Muscle of arm (tissue), 14 donors: ENCODE data around the gene HCN2. TPM values are rescaled to one million over a fixed set of nuclear protein-coding genes. Genes with fewer than 3 reads are reported as not detected.

Experiments used
- DNase-seq: peaks from one replicate; pipeline ENCODE4 v3.0.0-alpha.2; 2013
- long read RNA-seq, 11 donors: transcript quantifications; one replicate each; lab custom pipeline, GENCODE V29; 2026
- polyA plus RNA-seq, 12 donors: library from polyadenylated mRNA; unstranded; fragments of 120-200 nt; gene quantifications; one replicate each; pipeline ENCODE4 v1.2.1, GENCODE V29; 2013; ENCODE audit not compliant: insufficient read length in 12 of 12

The HCN2 gene
- under 1 TPM in 10 of 12 donors, not detected in 2; 0.13 to 0.61 (median 0.31) TPM for polyA plus RNA-seq
- long read RNA-seq, donor 1: 0 reads
- long read RNA-seq, donor 2: 0 reads
- long read RNA-seq, donor 3: 0 reads
- long read RNA-seq, donor 4: 0 reads
- long read RNA-seq, donor 5: 0 reads
- long read RNA-seq, donor 6: 0 reads
- long read RNA-seq, donor 7: 0 reads
- long read RNA-seq, donor 8: 0 reads
- long read RNA-seq, donor 9: 0 reads
- long read RNA-seq, donor 10: 0 reads
- long read RNA-seq, donor 11: 0 reads

DNA sequence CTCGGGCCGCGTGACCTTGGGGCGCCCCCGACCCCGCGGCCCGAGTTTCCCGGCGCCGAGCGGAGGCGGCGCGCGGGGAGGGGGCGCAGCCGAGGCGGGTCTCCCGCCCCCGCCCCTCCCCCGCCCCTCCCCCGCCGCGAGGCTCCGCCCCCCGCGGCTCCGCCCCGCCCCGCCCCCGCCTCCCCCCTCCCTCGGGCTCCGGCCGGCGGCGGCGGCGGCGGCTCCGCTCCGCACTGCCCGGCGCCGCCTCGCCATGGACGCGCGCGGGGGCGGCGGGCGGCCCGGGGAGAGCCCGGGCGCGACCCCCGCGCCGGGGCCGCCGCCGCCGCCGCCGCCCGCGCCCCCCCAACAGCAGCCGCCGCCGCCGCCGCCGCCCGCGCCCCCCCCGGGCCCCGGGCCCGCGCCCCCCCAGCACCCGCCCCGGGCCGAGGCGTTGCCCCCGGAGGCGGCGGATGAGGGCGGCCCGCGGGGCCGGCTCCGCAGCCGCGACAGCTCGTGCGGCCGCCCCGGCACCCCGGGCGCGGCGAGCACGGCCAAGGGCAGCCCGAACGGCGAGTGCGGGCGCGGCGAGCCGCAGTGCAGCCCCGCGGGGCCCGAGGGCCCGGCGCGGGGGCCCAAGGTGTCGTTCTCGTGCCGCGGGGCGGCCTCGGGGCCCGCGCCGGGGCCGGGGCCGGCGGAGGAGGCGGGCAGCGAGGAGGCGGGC, at the start of gene HCN2:
Gene HCN2, plus strand, starts transcription at position 189 of the 703 bp plus-strand sequence. Its CDS starts 65 bp downstream, at position 254.
- DNase-seq: no peak

DNA sequence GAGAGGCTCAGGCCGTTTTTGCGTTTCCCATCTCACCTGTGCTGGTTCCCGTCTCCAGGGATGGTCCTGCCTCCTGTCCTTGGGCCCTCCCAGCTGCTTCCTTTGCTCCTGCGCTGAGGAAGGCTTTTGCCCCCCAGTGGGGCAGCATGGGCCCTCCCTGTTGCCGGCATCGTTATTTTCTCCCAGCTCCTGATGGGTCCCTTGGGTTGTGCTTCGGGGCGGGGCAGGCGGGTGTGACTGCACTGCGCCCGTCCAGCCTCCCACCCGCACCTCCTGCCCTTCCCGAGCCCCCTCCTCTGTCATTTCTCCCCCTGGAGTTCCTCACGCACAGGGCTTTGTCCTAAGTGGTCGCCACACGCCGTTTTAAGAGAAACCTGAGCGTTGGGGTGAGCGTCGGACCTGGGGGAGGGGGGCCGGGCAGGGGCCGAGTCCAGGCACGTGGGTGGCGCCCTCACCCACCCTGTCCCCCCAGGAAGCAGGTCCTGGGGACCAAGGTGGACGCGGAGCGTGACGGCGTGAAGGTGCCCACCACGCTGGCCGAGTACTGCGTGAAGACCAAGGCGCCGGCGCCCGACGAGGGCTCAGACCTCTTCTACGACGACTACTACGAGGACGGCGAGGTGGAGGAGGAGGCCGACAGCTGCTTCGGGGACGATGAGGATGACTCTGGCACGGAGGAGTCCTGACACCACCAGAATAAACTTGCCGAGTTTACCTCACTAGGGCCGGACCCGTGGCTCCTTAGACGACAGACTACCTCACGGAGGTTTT, 48.6 kb upstream of the HCN2 start:
- no peak for DNase-seq

DNA sequence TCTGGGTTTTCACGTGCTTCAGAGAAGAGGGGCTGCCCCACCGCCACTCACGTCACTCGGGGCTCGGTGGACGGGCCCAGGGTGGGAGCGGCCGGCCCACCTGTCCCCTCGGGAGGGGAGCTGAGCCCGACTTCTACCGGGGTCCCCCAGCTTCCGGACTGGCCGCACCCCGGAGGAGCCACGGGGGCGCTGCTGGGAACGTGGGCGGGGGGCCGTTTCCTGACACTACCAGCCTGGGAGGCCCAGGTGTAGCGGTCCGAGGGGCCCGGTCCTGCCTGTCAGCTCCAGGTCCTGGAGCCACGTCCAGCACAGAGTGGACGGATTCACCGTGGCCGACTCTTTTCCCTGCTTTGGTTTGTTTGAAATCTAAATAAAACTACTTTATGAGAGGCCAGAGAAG, 48.0 kb upstream of the HCN2 start:
- DNase-seq: no peak

DNA sequence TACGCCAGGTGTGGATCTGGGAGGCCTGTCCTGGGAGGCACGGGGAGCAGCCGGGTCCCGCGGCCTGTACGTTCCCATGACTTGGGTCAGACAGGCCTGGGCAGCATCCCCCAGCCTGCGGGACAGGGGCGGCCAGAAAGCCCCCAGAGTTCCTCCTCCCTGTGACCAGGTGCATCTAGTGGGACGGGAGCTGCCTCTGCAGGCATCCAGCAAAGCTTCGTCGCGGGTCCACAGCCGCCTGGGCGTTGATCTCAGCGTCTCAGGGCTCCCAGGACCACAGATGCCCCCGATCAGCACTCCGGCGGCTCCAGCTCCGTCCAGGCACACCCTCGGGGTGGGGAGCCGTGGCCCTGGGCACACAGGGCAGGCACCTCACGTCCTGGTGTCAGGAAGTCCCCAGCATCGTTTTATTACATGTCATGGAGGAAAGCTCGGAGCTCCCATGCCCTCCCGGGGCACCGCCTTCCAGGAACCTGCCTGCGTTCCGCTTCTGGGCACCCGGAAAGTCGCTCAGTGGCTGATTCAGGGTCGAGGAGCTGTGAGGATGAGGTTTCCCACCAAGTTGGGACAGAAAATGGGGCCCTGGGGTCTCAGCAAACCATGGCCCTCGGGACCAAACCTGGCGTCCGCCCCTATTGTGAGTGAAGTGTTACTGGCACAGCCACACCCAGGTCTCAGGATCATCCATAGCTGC, 47.4 kb upstream of the HCN2 start:
- DNase-seq: no peak

DNA sequence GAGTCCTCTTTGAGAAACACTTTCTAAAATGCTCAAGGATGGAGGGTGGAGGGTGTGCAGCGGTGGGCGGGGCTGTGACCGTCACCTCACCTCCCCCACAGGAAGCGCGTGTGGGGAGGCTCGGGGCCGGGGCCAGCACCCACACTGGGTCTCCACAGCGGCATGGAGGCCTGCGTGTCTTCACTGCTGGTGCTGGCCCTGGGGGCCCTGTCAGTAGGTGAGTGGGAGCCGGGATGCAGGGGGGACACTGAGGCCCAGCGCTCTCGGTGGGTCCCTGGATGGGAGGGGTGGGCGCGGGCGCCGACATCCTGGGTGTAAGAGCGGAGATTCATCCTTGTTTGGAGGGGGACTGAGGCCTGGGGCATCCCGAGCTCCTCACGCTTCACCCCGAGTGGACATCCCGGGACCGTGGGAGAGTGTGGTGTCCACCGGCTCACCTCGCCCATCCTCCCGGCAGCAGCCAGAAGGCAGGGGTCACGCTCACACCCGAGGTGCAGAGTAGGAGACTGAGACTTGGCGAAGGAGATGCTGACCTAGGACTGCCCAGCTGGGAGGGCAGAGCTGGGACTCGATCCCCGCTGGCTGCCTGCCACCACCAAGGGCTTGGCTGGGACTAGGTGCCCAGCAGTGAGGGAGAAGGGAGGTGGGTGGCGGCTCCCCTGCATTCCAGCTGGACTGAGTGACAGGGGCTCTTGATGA, 45.6 kb upstream of the HCN2 start, which contains the start of gene GZMM:
Gene GZMM, plus strand, starts transcription at position 144 of the 699 bp plus-strand sequence. Its CDS starts 19 bp downstream, at position 163.
- no peak for DNase-seq

DNA sequence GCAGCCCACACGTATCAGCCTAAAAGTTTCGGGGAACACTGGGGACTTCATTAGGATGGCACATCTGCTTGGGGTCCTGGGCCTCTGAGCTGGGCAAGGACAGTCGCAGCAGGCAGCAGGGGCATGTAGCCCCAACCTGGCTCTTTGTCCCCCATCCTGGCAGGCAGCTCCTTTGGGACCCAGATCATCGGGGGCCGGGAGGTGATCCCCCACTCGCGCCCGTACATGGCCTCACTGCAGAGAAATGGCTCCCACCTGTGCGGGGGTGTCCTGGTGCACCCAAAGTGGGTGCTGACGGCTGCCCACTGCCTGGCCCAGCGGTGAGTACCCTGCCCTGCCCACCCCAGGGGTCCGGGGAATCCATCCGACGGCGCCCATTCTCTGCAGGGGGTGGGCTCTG, 42.6 kb upstream of the HCN2 start:
- no peak for DNase-seq

DNA sequence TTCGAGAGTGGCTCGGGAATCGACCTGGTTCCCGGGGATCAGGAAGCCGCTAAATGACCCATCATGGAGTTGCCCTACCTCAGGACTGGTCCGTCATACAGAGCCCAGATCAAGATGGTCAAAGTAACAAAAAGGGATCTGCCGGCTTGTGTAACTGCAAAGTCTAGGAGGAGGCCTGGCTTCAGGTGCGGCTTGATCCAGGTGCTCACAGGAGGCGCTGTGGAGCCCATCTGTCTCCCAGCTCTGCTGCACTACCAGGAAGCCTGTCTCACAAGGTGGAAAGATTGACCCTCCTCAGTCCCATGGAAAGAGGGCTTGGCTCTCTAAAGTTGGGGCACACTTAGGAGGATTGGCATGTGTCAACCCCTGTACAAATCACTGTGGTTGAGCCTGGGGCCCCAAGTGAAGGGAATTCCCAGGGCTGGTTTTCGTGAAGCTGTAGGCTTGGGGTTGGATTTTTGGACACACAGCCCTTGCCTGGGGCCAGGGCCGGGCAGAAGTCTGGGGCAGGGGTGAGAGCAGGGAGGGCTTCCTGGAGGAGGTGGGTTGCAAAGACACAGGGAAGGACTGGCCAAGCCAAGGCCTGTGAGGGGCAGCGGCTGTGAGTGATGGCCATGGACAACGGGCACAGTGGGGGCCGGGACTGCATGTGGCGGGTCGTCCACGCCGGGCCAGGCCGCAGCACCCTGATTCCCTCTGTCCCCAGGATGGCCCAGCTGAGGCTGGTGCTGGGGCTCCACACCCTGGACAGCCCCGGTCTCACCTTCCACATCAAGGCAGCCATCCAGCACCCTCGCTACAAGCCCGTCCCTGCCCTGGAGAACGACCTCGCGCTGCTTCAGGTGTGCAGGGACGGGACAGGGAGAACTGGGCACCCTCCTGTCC, 41.6 kb upstream of the HCN2 start:
- DNase-seq: no peak

DNA sequence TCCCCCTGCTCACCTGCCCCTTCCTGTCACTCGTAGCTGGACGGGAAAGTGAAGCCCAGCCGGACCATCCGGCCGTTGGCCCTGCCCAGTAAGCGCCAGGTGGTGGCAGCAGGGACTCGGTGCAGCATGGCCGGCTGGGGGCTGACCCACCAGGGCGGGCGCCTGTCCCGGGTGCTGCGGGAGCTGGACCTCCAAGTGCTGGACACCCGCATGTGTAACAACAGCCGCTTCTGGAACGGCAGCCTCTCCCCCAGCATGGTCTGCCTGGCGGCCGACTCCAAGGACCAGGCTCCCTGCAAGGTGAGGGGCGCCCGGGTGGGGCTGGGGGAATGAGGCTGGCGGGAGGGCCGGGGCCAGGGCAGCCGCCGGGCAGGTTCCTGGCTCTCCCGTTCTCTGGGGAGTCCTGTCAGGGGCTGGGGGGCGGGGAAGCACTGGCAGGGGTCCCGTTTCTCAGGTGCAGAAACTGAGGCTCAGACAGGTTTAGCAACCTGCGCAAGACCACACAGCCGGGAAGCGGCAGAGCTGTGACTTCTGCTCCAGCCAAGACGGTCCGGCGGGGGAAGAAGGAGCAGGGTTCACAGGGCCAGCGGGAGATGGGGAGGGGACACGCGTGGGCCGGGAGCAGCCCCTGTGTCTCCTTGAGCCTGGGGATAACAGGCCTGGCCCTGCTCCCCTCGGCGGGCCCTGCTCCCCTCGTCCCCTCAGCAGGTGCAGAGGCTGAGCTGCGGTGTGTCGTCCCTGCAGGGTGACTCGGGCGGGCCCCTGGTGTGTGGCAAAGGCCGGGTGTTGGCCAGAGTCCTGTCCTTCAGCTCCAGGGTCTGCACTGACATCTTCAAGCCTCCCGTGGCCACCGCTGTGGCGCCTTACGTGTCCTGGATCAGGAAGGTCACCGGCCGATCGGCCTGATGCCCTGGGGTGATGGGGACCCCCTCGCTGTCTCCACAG, 40.5 kb upstream of the HCN2 start:
- no peak for DNase-seq

DNA sequence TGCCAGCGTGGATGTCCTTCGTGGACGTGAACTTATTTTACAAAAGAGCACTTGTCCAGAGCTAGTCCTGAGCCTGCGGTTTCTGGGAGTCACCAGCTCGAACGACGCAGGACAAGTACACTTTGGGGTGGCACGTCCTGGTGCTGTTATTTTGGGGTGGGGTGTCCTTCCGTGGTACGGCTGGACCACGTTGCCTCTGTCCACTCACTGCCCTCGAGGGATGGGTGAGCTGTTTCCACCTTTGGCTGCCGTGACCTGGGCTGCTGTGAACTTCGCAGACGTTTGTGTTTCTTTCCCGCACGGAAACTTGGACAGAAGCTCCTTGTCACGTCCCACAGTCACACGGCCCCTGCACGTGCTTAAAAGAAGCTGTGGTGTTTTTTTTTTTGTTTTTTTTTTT, 34.9 kb upstream of the HCN2 start:
- no peak for DNase-seq

DNA sequence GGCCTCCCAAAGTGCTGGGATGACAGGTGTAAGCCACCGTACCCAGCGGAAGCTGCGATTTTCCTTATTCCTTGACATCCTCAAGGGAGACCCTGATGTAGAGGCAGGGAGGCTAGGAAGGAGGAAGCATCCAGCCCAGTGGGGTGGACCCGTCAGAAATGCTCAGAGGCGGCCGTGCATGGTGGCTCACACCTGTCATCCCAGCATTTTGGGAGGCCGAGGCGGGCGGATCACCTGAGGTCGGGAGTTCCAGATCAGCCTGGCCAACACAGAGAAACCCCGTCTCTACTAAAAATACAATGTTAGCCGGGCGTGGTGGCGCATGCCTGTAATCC, 34.2 kb upstream of the HCN2 start:
- no peak for DNase-seq

DNA sequence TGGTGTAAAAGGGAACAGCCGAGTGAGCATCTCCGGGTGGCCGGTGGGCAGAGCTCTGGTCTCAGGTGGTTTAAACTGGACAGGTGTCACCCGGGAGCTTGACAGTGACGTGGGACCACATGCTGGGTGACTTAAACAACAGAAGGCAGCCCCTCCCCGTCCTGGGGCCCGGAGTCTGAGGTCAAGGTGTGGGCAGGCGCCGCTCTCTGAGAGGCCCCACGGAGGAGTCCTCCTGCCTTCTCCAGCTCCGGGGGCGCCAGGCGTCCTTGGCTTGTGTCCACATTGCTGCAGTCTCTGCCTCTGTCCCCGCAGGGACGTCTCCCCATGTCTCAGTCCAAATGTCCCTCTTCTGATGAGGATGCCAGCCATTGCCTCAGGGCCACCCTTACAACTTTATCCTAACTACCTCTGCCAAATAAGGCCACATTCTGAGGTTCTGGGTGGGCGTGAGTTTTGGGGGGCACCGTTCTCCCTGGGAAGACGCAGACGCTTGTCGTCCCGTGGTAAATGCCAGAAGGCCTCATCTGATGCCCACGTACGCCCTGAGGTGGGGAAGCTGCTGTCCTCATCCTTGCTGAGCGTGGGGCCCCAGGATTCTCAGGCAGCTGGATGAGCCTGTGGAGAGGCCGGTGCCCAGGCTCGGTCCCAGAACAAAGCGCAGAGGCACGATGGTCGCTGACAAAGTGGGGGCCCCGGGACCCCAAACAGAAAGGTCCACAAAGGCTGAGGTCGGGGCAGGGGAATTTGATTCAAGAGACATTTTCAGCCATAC, 32.9 kb upstream of the HCN2 start:
- no peak for DNase-seq

DNA sequence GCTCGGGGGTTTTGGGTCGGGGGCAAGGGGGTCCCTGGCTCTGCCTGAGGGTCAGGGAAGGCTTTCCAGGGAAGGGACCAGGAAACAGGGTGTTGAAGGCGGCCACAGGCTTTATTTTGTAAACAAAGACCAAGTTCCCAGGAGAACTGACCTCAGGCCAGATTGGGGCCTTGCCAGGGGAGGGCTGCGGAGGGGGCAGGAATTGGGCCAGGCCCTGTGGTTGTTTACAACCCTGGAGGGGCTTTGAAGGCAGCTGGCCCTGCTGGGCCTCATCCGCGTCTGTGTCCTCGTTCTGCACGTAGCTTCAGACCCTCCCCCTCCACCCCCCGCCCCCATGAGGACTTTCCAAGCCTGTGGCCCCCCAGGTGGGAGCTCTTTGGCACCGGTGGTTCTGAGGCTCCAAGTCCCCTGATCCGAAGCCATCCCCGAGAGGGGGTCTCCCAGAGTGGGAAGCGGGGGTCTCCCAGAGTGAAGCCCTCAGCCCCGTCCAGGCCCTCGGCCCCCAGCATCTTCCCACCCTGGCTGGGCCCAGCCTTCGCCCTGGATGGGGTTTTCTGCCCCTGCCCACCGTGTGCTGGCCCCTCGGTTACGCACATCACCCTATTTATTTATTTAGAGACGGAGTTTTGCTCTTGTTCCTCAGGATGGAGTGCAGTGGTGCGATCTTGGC, 30.8 kb upstream of the HCN2 start:
- DNase-seq: no peak

DNA sequence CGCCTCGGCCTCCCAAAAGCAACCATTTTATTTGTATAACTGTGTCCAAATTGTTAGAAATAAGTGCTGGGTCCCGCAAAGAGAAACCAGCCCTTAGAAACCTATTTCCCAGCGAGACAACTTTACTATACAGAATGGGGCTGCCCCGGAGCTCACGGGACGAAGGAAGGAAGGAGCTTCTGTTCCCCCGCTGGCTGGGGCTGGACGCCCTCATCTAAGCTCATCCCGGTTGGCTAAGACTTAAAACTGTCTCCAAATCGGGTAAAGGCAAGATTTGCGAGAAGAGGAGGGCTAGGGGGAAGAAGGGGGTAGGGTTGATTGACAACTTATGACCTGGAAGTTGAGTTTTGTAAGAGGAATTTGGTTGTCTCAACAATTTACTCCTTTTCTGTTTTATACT, 29.6 kb upstream of the HCN2 start:
- DNase-seq: no peak

DNA sequence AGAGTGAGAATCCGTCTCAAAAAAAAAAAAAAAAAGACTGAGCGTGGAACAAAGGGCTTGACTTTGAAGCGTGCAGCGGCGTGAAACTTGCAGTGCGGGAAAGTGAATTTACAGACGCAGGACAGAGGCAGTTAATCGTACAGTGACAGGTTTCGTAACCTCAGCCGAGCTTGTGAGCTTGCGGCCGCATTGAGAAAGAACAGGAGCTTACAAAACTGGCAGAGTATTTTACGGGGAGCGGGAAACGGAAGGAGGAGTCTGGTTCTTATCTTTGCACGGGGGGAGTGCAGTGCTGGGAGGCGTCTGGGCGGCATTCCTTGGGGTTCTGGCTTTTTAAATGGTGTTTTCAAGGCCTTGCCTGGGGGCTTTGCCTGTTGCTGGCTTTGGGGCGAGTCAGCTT, 23.3 kb upstream of the HCN2 start:
- DNase-seq: no peak

DNA sequence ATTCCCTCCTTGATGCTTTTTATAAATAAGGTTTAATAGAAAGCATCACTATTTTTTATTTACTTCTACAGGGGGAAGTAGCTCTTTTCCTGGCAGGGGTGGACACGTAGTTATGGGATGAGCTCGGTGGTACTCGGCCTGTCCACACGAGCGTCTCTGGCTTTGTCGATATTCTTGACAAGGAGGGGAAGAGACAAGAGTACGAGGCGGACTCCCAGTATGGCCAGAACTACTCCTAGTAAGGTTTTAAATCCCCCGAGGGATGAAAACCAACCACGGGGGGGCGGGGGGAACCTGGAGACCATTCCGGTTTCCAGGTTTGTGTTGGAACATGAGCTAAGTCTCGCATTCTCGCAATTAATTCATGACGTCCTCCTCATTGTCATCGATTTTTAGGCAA, 22.8 kb upstream of the HCN2 start:
- DNase-seq: no peak

DNA sequence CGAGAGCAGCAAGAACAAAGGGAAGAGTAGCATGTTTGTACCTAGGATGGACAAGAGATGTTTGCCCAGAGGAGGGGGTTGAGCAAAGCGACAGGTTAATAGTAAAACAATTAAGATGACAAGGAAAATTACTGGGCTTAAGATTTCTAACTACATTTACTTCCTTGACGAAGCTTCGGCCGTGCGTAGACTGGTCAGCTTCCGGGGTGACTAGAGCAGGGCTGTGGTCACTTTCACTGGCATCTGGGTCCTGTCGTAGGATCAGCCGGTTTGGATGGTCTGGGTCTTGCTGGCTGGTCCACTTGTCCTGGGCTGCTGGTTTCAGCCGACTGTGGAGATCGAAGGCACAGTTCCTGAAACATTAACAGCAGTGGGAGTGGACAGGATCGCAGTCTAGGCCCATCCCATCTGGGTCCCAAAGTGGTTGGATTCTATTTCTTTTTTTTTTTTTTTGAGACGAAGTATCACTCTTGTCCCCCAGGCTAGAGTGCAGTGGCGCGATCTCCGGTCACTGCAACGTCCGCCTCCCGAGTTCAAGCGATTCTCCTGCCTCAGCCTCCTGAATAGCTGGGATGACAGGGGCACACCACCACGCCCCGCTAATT, 22.3 kb upstream of the HCN2 start:
- no peak for DNase-seq

DNA sequence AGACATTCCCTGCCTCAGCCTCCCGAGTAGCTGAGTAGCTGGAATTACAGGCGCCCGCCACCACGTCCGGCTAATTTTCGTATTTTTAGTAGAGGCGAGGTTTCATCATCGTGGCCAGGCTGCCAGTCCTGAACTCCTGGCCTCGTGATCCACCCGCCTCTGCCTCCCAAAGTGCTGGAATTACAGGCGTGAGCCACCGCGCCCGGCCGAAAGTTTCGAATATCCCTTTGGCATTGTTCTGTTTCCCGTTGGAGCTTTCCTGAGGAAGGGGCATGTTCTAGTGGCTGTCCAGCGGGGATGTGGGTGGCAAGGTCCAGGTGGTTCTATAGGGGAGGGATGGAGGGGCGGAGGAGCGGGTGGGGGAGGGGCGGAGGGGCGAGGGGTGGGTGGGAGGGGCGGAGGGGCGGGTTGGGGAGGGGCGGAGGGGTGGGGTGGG, 19.4 kb upstream of the HCN2 start:
- no peak for DNase-seq
